ACHN (cell line): ENCODE data around the gene ELF2.
"Not testable (repeated sequence)": the region's sequence is repeated elsewhere in the genome, so short reads cannot be mapped to it uniquely, and the experiment has no call there.

Source experiments
- DNase-seq: peaks from one replicate; pipeline ENCODE4 v3.0.0-alpha.2; 2015
- in situ Hi-C: cut with HindIII; loops from 2 replicates; pipeline ENCODE4 v1.10.0; 2017; ENCODE audit warnings: low sequenced_read_pairs, low pct_ligation_motif_present, low pct_unique_long_range_greater_than_20kb

The ELF2 gene

GRCh38 chr4:139177049-139177868 is at the start of gene ELF2:
ELF2 (minus strand) TSS chr4:139177218; CDS start chr4:139137701, 39,517 bp downstream.
- DNase-seq = peak; percentile 88
- in situ Hi-C loops = no loop called here

GRCh38 chr4:139223682-139224317 is 46.8 kb upstream of the ELF2 start:
- no peak for DNase-seq
- in situ Hi-C loops = no loop called here

- DNase-seq = no peak
- in situ Hi-C loops = no loop called here
Observed at GRCh38 chr4:139222215-139222614, 45.2 kb upstream of the ELF2 start.

- DNase-seq = no peak
- in situ Hi-C loops = no loop called here
Observed at GRCh38 chr4:139221687-139222086, 44.7 kb upstream of the ELF2 start.

GRCh38 chr4:139219450-139220055 is 42.5 kb upstream of the ELF2 start:
- in situ Hi-C loops = no loop called here
- no peak for DNase-seq

DNA sequence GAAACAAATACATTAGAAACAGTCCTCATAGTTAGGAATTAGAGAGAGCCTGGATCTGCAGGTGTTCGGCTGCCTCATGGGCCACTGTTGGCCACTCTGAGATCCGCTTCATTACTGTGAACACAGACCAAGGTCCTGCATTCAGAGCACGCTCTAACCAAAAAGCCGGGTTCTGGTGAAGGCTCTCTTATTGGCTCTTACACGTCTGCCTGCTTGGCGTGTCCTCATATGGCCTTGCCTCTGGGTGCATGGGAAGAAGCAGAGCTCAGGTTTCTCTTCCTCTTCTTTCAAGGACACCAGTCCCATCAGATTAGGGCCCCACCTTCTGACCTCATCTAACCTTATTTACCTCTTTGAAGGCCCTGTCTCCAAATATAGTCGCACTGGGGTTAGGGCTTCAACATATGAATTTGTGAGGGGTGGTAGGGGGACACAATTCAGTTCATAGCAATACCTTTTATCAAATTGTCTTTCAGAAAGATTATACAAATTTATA is 37.1 kb upstream of the ELF2 start:
- in situ Hi-C loops = no loop called here
- no peak for DNase-seq

GRCh38 chr4:139213633-139214032 is 36.6 kb upstream of the ELF2 start:
- DNase-seq, in situ Hi-C loops: not testable (repeated sequence)

DNA sequence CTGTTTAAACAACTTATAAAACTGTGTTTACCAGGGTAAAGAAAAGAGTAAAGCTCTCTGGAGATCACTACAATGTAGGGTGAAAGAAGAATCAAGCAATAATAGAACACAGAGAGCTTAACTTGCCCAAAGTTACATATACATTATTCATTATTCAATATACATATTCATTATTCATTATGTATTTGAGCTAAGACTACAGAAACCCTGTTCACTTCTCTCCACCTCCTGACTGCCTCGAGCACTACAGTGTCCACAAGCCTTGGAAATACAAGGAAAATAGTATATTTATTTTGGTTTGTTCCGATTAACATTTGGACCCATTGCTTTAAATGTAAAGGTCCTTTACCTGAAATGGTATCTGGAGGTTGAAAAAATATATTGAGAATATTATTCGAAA is 35.9 kb upstream of the ELF2 start:
- in situ Hi-C loops = no loop called here
- no peak for DNase-seq

- DNase-seq = no peak
- in situ Hi-C loops = no loop called here
Observed at GRCh38 chr4:139210486-139210885, 33.5 kb upstream of the ELF2 start.

GRCh38 chr4:139209470-139210063 is 32.5 kb upstream of the ELF2 start:
- in situ Hi-C loops = no loop called here
- DNase-seq = no peak

DNA sequence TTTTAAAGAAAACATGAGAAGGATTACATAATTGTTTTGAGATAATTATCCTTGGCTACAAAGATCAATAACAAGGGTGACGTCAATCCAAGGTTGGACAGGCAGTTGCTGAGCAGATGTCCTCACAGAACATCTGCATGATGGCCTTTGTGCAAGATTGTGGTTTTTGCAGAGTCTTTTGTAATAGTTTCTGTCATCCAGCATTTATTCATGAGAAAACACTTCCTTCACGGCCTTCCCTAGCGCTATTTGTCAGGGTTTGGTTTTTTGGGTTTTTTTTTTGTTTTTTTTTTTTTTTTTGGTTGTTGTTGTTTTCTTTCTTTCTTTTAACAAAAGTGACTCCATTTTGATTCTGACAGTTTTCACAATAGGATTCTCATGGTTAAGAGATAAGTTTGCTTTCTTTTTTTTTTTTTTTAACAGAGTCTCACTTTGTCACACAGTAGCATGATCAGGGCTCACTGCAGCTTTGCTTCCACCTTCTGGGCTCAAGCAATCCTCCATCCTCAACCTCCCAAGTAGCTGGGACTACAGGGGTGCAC is 31.5 kb upstream of the ELF2 start:
- DNase-seq = no peak
- in situ Hi-C loops = no loop called here

DNA sequence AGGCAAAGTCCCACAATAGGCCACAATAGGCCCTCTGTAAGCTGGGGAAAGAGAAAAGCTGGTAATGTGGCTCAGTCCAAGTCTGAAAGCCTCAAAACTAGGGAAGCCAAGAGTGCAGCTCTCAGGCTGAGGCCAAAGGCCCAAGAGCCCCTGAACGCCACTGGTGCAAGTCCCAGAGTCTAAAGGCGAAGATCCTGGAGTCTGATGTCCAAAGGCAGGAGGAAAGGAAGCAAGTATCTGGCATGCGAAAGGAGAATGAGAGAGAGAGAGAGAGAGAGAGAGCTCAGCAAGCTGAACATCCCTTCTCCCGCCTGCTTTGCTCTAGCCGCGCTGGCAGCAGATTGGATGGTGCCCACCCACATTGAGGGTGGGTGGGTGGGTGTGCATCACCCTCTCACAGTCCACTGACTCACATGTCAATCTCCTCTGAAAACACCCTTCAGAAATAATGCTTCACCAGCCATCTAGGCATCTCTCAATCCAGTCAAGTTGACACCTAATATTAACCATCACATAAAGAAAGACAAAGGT is 30.9 kb upstream of the ELF2 start:
- no peak for DNase-seq
- in situ Hi-C loops = no loop called here

- DNase-seq = no peak
- in situ Hi-C loops = no loop called here
Observed at GRCh38 chr4:139207247-139207646, 30.2 kb upstream of the ELF2 start.

DNA sequence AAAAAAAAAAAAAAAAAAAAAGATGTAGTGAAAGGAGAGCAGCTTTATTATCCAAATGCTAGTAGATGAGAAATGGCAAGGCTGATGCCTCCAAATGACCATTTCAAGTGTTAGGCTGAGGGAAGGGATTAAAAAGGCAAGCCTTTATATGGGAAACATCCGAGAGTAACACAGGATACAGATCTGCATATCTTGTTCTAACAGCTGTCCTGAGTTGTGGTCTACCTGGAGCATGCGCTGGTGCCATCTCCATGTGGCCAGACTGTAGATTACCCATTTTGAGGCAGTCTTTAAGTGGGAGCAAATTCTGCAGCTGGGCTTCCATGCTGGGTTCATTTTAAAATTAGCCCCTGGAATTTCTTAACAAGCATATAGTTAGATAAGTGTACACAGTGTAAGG is 26.0 kb upstream of the ELF2 start:
- no peak for DNase-seq
- in situ Hi-C loops = no loop called here

DNA sequence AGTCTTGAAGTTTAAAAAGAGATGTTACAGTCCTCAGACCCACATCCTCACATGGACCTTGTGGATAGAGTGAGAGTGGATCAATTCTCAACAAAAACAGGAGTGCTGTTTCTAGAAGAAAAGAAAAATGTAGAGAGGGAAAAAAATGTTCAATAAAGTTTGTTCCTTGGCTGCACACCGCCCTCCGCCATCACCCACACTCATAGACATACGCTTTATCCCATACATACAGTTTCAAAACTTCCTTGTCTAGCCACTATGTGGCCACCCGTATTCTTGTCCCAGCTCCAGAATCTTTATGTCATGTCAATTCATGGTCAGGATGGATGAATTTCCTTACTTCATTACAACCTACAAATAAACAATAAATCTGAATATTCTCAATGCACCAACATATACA is 23.5 kb upstream of the ELF2 start:
- no peak for DNase-seq
- in situ Hi-C loops = no loop called here

DNA sequence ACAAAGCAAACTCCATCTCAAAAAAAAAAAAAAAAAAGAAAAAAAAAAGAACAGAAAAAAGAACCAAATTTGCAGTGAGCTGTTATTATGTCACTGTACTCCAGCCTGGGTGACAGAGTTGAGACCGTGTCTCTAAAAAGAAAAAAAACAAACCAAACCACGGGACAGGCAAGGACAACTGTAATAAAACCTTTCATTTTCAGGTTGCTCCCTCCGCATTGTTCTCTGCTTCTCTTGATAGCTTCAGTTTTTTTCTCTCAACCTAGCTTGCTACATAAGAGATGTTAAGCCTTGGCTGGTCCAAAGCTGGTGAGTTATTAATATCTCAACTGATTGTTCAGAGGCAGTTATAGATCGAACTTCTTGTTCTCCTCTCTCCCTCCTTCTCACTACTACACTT is 23.1 kb upstream of the ELF2 start:
- in situ Hi-C loops = no loop called here
- no peak for DNase-seq

DNA sequence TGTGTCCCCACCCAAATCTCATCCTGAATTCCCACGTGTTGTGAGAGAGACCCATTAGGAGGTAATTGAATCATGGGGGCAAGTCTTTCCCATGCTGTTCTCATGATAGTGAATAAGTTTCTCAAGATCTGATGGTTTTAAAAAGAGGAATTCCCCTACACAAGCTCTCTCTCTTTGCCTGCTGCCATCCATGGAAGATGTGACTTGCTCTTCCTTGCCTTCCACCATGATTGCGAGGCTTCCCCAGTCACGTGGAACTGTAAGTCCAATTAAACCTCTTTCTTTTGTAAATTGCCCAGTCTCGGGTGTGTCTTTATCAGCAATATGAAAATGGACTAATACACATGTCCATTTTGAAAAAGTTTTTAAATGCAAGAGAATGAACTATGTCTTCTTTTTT is 20.2 kb upstream of the ELF2 start:
- in situ Hi-C loops, DNase-seq: not testable (repeated sequence)

GRCh38 chr4:139196462-139196861 is 19.4 kb upstream of the ELF2 start:
- in situ Hi-C loops = no loop called here
- DNase-seq = no peak

GRCh38 chr4:139191373-139191772 is 14.4 kb upstream of the ELF2 start:
- no peak for DNase-seq
- in situ Hi-C loops = no loop called here
